Right lobe of liver (tissue), 6 donors: ENCODE data around the gene ZNF254. TPM values are rescaled to one million over a fixed set of nuclear protein-coding genes. Genes with fewer than 3 reads are reported as not detected.
A peak's percentile ranks its signal among the peaks of the same experiment; 100 is the strongest.

Experiments used
- ATAC-seq, 4 donors: fragments of 200-7000 bp; cut with Tn5 transposase; one replicate each; pipeline ENCODE4 v1.9.1; 2020; ENCODE audit warnings: mild to moderate bottlenecking in 4 of 4, moderate library complexity in 4 of 4
- DNase-seq, 3 donors: peaks; one replicate each; pipeline ENCODE4 v3.0.0-alpha.2; 2020
- H3K27ac ChIP-seq, 3 donors: fragments of 200-600 bp; one replicate each; pipeline ENCODE4 v1.8.0; 2022
- H3K27me3 ChIP-seq, 2 donors: fragments of 200-600 bp; one replicate each; pipeline ENCODE4 v1.8.0; 2022
- H3K36me3 ChIP-seq, 4 donors: fragments of 200-600 bp; sonication (generic) in 1 of 4; one replicate each; pipeline versions ENCODE4 v1.5.1 to v1.8.0; 2017 to 2022; ENCODE audit warnings: control low read depth in 1 of 4
- H3K4me1 ChIP-seq, 4 donors: fragments of 200-600 bp; sonication (generic) in 1 of 4; one replicate each; pipeline versions ENCODE4 v1.5.1 to v1.8.0; 2017 to 2022; ENCODE audit warnings: control low read depth in 1 of 4
- H3K4me3 ChIP-seq, 3 donors: fragments of 200-600 bp; one replicate each; pipeline ENCODE4 v1.8.0; 2022
- H3K9me3 ChIP-seq, 4 donors: fragments of 200-600 bp; sonication (generic) in 1 of 4; one replicate each; pipeline versions ENCODE4 v1.5.1 to v1.8.0; 2017 to 2022; ENCODE audit warnings: control low read depth in 1 of 4
- POLR2A ChIP-seq: fragments of 450-650 bp; IDR thresholded peaks from one replicate; pipeline ENCODE4 v1.6.1; 2017; ENCODE audit warnings: antibody characterized with exemption, mild to moderate bottlenecking
- WGBS: methylation state at CpG from one replicate; pipeline ENCODE4 v1.1.6; 2018; ENCODE audit warnings: low coverage, low lambda C conversion rate; ENCODE audit not compliant: insufficient coverage; ENCODE audit errors: missing lambda C conversion rate; 5-methylcytosine and 5-hydroxymethylcytosine counted together
- intact Hi-C, 2 donors: fragments of 100-400 bp; cut with DNase I; formaldehyde crosslinking; loops; one replicate each; pipeline versions ENCODE4 v1.11.2 to v1.14.1; 2022
- total RNA-seq, 6 experiments: library from RNA; depleted of rRNA in 2 of 6; stranded (reverse); fragments of >200 nt in 2 of 6; fragmentation: NEBNext Ultra II Directional in 3 of 6; extraction: Animal tissue kit (Norgen Biotek cat#: 25700) in 3 of 6; gene quantifications; one replicate each; pipeline versions ENCODE4 v1.1.0 to v1.2.4, GENCODE V29; 2016 to 2023
- TF ChIP-seq, protein P1 (sequence below), 4 donors: fragments of 200-600 bp in 3 of 4; fragments of 450-650 bp in 1 of 4; IDR thresholded peaks; one replicate each; pipeline versions ENCODE4 v1.5.1 to v1.8.0; 2016 to 2022; ENCODE audit warnings: antibody characterized with exemption in 4 of 4, mild to moderate bottlenecking in 2 of 4
- donor health status: DM: no; HTN: yes; CAD: no.
- donor health status: DM: no; HTN: no; CAD: no.
- donor health status: DM: no; HTN: no; CAD: no.
- donor health status: DM: no; HTN: yes; CAD: no.
- donor health status: DM: no; HTN: yes; CAD: no.

Gene ZNF254
- total RNA-seq, 6 experiments from 2014 or later: 5.2 to 10.0 (median 8.0) TPM

DNA sequence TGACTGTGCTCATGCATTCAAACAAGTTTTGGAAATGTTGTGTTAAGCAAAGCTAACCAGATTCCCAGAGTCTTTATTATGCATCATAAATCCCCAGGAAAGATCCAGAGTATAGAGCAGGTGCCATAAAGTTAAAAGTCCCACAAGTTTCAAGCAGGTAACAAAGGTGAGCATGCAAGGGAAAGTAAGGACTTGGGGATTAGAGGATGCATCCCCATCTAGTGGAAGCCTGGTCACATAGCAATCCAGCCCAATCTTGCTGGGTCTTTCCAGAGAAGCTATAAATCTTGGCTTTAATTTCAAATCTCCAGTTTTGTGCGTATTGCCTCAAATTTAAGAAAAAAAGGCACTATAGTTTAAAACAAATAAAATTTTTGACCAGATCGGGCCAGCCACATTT lies 72.7 kb downstream of the ZNF254 start:
- no peaks in the 10 kb centered on the region for H3K4me1 ChIP-seq
- no peaks in the 10 kb centered on the region for H3K36me3 ChIP-seq
- DNase-seq (no peak), ATAC-seq (peak; percentile 62 to 78 (median 71))
- no peak overlapping the region for H3K4me3 ChIP-seq
- TF ChIP-seq, protein P1, sequence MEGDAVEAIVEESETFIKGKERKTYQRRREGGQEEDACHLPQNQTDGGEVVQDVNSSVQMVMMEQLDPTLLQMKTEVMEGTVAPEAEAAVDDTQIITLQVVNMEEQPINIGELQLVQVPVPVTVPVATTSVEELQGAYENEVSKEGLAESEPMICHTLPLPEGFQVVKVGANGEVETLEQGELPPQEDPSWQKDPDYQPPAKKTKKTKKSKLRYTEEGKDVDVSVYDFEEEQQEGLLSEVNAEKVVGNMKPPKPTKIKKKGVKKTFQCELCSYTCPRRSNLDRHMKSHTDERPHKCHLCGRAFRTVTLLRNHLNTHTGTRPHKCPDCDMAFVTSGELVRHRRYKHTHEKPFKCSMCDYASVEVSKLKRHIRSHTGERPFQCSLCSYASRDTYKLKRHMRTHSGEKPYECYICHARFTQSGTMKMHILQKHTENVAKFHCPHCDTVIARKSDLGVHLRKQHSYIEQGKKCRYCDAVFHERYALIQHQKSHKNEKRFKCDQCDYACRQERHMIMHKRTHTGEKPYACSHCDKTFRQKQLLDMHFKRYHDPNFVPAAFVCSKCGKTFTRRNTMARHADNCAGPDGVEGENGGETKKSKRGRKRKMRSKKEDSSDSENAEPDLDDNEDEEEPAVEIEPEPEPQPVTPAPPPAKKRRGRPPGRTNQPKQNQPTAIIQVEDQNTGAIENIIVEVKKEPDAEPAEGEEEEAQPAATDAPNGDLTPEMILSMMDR (IDR thresholded peaks at IDR 0.05): peak; percentile 38 to 65 (median 56)
- no peak for TF ChIP-seq POLR2A
- H3K27ac ChIP-seq: no peak overlapping the region
- intact Hi-C loops: no loop called here
- no peaks in the 10 kb centered on the region for H3K27me3 ChIP-seq
- peaks cover 0 to 4% (median under 1%) of the 10 kb centered on the region in 4 donors for H3K9me3 ChIP-seq
- WGBS: 82% methylated on average over 2 of the region's 2 CpGs

GRCh38 chr19:24166055-24166454 lies 79.1 kb downstream of the ZNF254 start:
- WGBS: 83% methylated on average over 3 of the region's 3 CpGs
- TF ChIP-seq POLR2A: no peak
- TF ChIP-seq, protein P1 (IDR thresholded peaks at IDR 0.05): no peak
- no peaks in the 10 kb centered on the region for H3K27me3 ChIP-seq
- no peaks in the 10 kb centered on the region for H3K36me3 ChIP-seq
- no peaks in the 10 kb centered on the region for H3K4me1 ChIP-seq
- H3K4me3 ChIP-seq: no peak overlapping the region
- no peak for DNase-seq
- intact Hi-C loops: no loop called here
- no peak overlapping the region for H3K27ac ChIP-seq
- H3K9me3 ChIP-seq: no peaks in the 10 kb centered on the region
- no peak for ATAC-seq

- WGBS: 100% methylated on average over 1 of the region's 2 CpGs
These were observed 86.9 kb downstream of the ZNF254 start for GRCh38 chr19:24173882-24174281.

DNA sequence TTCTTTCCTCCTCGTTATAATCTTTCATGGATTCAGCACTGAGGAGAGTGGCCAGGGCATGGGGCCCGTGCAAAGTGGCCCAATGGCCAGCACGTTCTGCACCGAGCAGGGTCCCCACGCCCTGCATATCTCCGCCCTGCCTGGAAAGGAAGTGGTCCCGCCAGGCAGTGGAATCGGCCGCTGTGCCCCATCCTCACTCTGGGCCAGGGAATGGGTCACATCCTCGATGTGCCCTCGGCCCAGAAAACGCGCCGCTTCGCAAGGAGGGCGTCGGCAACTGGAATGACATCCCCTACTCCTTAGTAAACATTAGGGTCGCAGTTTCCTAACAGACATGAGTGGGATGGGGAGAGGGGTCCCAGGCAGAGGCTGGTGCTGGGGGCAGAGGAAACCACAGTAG lies 90.7 kb downstream of the ZNF254 start:
- Histone ChIP-seq H3K4me3 (no peak overlapping the region), H3K27ac (no peak overlapping the region), H3K4me1 (no peaks in the 10 kb centered on the region), H3K36me3 (no peaks in the 10 kb centered on the region), H3K9me3 (peaks cover 0 to 8% (median 0%) of the 10 kb centered on the region in 4 donors), H3K27me3 (no peaks in the 10 kb centered on the region)
- TF ChIP-seq, protein P1 (IDR thresholded peaks at IDR 0.05): no peak
- TF ChIP-seq POLR2A: no peak
- WGBS: 83% methylated on average over 7 of the region's 18 CpGs
- intact Hi-C loops: no loop called here
- ATAC-seq (no peak), DNase-seq (no peak)

More at GRCh38 chr19:24173882-24174281, 86.9 kb downstream of the ZNF254 start:
- intact Hi-C loops: no loop called here
- no peaks in the 10 kb centered on the region for H3K4me1 ChIP-seq
- DNase-seq (no peak), ATAC-seq (no peak)
- no peaks in the 10 kb centered on the region for H3K36me3 ChIP-seq
- H3K27ac ChIP-seq: no peak overlapping the region
- TF ChIP-seq POLR2A: no peak
- TF ChIP-seq, protein P1 (IDR thresholded peaks at IDR 0.05): no peak
- no peaks in the 10 kb centered on the region for H3K27me3 ChIP-seq
- no peak overlapping the region for H3K4me3 ChIP-seq
- peaks cover 0 to 8% (median 0%) of the 10 kb centered on the region in 4 donors for H3K9me3 ChIP-seq

- intact Hi-C loops: no loop called here
- no peak overlapping the region for H3K4me3 ChIP-seq
- ATAC-seq (no peak), DNase-seq (no peak)
- H3K9me3 ChIP-seq: peaks cover 0 to 8% (median 0%) of the 10 kb centered on the region in 4 donors
- no peak overlapping the region for H3K27ac ChIP-seq
- TF ChIP-seq POLR2A: no peak
- TF ChIP-seq, protein P1 (IDR thresholded peaks at IDR 0.05): no peak
- H3K36me3 ChIP-seq: no peaks in the 10 kb centered on the region
- WGBS: 98% methylated on average over 9 of the region's 17 CpGs
- no peaks in the 10 kb centered on the region for H3K4me1 ChIP-seq
- no peaks in the 10 kb centered on the region for H3K27me3 ChIP-seq
These were observed 91.2 kb downstream of the ZNF254 start for GRCh38 chr19:24178207-24178606.
